HG03558 (cell line): ENCODE measurements around the gene ERVFRD-1.

Source experiments
- ATAC-seq: cut with Tn5 transposase; IDR thresholded peaks from one replicate; pipeline ENCODE4 v1.9.1; 2021; ENCODE audit warnings: moderate number of reproducible peaks; ENCODE audit not compliant: unreplicated experiment; ENCODE audit errors: extremely low read depth

ERVFRD-1 gene, protein sequence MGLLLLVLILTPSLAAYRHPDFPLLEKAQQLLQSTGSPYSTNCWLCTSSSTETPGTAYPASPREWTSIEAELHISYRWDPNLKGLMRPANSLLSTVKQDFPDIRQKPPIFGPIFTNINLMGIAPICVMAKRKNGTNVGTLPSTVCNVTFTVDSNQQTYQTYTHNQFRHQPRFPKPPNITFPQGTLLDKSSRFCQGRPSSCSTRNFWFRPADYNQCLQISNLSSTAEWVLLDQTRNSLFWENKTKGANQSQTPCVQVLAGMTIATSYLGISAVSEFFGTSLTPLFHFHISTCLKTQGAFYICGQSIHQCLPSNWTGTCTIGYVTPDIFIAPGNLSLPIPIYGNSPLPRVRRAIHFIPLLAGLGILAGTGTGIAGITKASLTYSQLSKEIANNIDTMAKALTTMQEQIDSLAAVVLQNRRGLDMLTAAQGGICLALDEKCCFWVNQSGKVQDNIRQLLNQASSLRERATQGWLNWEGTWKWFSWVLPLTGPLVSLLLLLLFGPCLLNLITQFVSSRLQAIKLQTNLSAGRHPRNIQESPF

DNA sequence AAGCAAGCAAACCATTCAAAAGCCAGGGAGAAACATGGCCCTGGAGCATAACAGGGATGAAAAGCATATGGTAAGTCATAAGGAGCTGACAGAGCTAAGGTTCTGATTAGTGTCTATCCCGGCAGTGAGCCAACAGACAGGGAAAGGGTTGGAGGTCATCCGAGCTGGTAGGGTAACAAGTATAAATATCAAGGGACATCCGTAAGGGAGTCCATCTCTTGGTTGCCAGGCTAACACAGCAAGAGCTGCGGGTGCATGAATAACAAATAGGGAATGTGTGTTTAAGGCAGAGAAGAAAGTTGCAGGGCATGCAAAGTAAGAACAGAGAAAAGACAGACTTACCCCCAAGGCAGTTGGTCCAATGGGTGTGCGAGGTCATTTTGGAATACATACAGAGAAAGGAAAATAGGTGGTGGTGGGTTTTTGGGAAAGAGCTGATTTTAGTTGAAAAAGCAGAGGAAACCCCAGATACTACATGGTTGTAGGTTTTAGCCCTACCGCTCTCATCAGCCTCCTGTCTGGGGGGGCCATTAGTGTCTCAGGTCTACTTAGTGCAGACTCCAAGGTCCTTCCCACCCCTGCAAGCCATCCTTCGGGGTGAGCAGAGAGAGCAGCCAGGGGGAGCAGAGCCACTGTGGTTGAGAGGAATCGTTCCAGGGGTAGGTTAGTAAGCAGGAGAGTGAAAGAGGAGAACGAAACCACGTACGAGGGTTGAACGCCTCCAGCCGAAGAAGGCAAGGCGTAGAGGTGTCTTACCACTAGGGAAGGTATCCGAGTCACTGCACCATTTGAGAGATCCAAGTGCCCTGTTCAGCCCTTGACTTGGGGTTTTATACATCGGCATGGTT, at the start of gene ERVFRD-1:
Gene ERVFRD-1, minus strand, starts transcription at position 805 of the 848 bp plus-strand sequence. CDS start 6,415 bp downstream, outside the sequence.
- no peak for ATAC-seq

DNA sequence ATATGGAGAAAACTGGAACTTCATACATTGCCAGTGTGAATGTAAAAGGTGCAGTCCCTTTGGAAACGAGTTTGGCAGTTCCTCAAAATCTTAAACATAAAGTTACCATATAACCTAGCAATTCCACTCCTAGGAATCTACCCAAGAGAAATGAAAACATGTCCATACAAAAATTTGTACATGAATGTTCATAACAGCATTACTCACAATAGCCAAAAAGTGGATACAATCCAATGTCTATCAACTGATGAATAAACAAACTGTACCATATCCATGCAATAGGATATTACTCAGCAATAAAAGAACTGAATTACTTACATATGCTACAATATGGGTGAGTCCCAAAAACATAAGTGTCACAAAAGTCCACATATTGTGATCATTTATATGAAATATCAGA, 48.7 kb upstream of the ERVFRD-1 start:
- ATAC-seq = no peak

DNA sequence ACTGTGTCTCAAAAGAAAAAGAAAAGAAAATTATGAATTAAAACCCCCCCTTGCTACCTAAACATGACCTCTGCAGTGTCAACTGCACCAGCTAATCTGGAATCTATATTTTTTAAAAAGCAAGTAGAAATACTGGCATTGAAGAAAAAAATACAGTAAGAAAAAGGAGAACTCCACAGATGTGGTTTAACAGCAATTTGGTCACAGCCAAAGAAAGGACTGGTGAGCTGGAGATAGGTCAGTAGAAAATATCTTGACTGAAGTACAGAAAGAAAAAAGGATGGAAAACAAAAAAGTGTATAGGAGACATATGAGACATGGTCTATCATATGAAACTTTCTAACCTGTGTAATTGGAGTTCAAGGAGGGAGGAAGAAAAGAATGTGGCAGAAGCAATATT, 44.1 kb upstream of the ERVFRD-1 start:
- ATAC-seq = no peak

DNA sequence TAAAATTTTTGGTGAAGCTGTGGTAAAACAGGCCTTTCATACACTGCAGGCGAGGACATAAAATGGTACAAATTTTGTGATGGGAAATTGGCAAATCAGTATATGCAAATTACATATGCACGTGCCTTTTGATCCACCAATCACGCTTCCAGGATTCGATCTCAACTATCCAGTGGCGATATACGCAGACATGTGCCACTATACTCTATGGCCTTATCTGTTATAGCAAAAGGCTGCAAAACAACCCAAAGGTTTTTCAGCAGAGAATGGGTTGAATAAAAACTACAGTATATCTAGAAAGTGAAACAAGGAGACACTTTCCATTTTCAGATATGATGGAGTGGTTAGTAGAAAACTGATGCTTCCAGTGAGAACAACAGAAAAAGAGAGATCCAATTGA, 41.9 kb upstream of the ERVFRD-1 start:
- no peak for ATAC-seq

DNA sequence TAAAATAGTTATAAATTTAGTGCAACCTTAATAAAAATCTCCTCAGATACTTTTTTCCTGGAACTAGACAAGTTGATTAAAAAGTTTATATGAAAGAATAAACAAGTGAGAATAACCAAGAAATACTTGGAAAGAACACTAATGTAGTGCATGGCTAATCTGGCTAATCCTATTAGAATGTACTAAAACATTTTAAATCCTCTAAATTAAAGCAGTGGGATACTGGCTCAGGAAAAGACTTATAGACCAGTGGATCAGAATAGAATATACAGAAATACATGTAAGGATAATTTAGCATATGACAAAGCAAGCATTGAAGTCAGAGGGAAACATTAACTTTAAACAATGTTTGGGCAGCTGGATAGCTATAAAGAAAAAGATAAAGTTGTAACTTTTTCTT, 41.1 kb upstream of the ERVFRD-1 start:
- no peak for ATAC-seq

DNA sequence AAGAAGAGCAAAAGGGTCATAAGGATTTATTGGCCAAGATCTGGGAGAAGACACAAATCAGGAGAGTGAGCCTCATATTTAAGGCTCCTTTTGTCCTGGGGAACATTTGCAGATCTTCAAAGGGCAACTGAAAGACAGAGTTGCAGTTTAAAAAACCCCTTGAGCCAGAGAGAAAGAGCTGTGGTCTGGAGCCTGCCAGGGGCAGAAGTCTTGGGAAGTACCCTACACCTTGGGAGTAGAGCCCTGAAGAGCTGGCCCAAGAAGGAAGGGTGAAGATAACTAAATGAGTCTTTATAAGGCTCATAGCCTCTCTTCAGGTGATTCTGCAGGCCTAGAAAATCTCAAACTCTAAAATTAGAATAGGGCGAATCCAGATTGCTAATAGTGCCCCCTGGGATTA, 40.0 kb upstream of the ERVFRD-1 start:
- no peak for ATAC-seq

DNA sequence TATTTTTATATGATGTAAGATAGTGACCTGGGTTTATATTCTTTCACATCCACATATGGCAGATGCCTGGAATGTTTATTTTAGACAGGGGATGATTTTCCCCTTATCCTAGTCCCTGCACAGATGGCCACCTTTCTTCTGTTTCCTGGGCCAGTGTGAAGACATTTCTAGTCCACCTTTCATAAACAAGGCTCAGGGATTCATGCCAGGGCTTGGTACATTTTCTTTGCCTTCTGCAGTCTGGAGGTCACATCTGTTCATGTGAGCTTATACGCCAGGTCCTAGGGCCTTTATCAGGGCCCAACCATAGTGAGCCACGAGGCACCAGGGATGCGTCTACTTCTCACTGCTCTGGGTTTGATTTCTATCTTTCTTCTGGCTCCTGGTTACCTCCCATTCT, 38.0 kb upstream of the ERVFRD-1 start:
- no peak for ATAC-seq

DNA sequence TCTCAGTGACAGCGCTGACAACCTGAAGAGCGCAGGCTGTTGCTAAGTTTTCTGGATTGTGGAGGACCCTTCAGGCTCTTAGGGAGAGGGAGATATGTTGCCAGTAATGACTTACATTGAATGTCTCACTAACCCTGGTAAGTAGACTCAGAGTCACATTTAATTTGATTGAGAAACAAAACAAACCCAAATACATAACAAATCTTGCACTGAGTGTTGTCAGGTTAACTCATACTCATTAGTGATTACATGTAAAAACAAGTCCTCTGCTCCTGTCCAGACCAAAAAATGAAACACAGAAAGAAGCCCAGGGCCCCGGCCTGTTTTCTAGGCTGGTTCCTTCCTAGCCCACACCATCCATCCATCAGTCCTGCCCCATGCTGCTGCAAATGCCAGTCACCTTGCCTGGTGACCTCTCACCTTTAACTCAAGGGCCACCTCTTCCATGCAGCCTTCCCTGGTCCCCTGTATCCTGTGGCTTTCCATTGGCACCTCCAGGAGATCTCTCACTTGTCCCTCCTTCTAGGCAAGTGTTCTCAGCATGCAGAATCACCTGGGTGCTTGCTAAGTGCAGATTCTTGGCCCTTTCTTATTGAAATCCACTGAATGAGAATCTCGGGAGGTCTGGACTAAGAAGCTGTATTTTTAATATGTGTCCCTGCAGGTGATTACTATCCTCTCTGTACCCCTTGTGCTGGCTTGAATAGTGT, 34.7 kb upstream of the ERVFRD-1 start:
- ATAC-seq = no peak

DNA sequence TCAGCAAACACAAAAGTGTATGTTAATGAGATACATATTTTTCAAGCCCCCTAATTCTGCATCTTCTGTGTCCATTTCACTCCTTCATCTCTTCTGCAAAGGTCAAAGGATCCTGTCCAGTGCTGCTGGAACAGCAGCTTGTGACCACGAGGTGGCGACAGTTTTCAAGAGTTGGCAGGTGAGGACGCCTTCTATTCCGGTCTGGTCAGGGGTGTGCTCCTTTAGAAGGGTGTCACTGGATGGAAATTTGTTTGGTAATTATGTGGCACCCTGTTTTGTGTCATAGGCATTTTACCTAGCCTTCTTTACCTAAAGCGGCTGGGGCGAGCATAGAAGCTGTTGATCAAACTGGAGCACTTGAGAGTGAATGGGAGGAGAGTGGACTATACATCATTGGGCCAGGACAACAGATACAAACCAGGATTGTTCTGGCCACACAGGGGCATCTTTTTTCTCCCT, 32.9 kb upstream of the ERVFRD-1 start:
- ATAC-seq = no peak

DNA sequence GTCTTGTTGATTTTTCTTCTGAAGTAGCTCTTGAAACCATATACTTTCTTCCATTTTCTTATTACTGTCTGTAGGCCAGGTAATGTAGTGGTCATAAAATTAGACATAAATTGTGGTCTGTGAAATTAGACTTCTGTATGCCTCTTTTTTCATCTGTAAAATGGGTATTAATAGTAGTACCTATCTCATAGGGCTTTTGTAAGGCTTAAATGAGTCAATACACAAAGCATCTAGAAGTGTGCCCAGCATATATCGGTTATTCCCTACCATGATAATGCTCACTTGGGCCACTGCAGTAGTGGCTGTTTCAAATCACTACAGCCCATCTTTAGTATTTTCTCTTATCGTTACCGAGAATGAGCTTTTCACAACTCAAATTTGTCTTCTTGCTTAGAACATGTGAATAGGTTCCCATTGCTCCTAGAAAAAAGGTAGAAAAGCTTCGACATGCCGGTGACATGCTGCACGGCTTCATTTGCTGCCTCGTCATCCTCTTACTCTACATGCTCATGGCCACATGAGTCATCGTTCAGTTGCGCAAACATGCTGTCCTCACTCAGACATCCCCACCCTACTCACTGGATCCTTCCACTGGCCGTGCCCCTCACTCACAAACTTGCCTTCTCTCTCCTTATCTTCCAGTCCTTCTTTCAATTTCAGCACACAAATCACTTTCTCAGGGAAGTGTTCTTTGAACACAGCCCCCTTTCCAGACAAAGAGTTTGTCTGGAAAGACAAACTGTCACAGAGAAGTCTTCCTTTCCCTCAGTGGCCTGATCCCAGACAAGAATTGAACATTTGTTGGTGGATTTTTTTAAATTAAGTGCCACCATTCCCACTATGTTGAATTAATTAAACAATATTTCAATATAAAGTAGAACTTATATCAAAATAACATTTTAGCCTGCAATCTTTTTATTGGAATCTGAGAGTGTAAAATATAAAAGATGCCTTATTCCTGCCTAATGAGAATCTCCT, 32.2 kb upstream of the ERVFRD-1 start:
- ATAC-seq = no peak

DNA sequence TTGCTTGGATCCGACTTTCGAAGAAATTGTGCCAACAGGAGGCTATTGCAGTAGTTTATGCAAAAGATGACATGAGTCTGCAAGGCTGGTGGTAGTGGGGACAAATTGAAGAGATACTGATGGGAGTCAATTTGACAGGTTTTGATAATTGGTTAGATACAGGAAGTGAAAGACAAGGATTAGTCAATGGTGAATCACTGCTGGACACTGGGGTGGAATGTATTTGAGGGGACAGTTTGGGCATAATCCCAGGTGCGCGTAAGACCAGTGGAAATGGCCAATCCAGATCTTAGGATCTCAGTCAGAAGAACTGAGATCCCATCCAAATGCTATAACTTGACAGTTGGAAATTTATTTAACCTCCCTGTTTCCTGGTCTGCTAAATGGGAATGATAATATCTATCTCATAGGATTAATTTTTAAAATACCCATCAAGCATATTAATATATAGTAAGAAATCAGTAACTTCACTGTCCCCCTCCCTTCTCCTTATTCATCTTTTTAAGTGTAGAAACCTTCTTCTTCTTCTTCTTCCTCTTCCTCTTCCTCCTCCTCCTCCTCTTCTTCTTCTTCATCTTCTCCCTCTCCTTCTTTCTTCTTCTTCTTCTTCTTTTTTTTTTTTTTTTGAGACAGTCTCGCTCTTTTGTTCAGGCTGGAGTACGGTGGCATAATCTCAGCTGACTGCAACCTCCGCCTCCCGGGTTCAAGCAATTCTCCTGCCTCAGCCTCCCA, 30.9 kb upstream of the ERVFRD-1 start:
- ATAC-seq = no peak

DNA sequence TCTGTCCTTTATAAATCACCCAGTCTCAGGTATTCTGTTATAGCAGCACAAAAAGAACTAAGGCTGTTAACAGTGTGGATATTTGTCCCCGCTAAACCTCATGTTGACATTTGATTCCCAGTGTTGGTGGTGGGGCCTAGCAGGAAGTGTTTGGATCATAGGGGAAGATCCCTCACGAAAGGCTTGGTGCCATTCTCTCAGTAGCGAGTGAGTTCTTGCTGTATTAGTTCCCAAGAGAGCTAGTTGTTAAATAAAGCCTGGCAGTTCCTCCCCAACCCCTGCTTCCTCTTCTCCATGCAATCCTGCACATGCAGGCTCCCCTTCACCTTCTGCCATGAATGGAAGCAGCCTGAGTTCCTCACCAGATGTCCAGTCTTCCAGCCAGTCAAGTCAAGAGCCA, 29.8 kb upstream of the ERVFRD-1 start:
- ATAC-seq = no peak

DNA sequence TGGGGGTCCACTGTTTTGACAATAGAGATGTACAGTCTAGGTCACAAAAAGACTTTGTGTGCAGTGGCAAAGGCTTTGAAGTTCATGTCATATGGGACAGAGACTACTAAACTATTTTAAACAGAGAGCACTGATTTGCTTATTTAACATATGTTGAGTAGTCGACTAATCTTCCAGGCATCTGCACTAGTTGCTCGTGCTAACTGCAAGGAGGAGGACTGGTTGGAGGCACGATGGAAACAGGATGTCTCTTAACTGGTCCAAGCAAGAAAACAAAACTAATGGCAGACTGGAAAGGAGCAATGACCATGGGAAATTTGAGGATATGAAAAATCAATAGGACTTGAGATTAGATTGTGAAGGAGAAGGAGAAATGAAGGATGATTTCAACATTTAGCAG, 28.5 kb upstream of the ERVFRD-1 start:
- ATAC-seq = no peak

DNA sequence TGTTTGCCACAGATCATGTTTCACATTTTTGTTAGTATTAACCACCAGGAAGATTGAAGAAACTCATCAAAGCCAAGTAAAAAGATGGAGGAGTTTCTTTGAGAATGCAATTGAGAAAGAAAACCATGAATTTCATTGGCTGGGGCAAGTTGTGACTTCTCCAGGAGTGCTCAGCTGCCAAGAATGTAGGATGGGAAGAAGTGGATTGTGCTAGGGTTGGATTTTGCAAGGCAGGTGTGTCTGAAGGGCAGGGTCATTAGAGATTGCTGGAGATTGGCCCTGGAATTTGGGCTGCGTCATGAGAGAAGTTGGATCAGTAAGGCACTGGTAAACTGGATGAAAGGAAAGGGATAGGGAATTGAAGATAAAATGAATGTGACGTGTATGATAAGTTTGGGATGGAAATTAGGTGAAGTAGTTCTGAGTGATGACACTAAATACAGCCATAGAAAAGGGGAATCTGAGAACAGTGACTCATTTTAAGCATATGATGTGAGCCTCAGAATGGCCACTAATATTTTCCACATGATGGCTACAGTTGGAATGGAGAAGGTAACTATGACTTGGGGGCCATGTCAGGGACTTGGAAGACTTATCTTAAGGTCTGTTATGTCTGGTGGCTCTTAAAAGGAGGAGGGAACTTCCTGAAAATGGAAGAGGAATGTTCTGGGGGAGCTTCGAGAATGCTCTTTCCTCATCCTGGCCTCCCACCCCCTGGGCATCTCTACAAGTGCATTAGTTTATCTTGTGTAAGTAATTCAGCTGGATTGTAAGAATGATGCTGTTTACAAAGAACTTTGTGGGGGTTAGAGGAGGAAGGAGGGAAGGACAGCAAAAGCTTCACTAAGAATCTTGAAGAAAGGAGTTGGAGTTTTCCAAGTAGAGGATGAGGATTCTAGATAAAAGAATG, 27.8 kb upstream of the ERVFRD-1 start:
- ATAC-seq = no peak

DNA sequence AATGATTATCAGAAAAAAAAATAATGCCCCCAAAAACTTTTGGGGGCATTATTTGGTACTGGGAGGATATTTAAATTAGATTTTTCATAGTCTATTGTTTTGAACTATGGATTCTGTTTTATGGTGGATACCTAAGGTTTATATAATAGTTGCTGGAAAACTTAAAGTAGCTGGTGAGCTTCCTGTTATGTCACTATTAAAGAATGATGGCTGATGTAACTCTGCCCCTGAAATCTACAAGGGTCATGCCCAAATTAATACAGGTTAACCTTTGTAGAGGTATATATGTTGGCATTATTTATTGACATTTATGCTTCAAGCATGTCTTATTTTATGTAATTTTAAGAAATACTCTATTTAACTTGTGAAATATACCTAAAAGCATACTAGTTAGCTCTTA, 25.3 kb upstream of the ERVFRD-1 start:
- ATAC-seq = no peak

DNA sequence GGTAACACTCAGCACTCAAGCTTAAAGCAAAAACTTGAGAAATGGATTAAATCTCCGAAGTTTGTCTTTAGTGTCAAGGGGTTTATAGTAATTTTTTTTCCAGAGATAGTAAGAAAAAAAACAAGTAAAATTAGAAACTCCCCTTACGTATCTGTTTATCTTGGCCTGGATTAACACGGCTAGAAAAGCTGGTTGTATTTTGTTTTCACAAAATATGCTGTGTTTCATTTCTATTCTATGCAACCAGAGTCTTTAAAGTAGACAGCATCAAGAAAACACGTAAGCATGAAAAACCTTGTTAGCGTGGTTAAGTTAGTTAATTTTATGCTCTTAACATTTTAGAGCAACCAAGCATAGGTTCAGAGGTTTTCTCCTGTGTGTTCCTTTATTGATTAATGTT, 21.8 kb upstream of the ERVFRD-1 start:
- no peak for ATAC-seq

DNA sequence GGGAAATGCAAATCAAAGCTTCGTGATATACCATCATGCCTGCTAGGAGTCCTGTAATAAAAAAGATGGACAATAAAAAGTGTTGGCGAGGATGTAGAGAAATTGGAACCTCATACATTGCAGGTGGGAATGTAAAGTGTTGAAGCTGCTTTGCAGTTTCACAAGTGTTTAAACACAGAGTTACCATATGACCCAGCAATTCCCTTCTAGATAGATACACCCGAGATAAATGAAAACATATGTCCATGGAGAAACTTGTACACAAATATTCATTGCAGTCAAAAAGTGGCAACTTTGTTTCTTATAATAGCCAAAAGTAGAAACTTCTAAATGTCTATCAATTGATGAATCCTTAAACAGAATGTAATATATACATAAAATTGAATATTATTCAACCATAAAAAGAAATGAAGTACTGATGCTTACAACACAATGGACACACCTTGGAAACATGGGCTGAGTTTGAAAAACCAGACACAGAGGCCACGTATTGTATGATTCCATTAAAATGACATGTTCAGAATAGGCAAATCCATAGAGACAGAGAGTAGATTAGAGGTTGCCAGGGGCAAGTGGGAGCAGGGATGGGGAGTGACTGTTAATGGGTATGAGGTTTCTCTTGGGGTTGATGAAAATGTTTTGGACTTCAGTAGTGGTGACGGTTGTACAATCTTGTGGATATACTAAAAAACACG, 20.8 kb upstream of the ERVFRD-1 start:
- no peak for ATAC-seq
